Effector CD8-positive, alpha-beta T cell (primary cell): ENCODE data around the gene EED.
A peak's percentile ranks its signal among the peaks of the same experiment; 100 is the strongest.
"Not testable (repeated sequence)": the region's sequence is repeated elsewhere in the genome, so short reads cannot be mapped to it uniquely, and the experiment has no call there.

Source experiments
- DNase-seq: peaks from one replicate; lab custom pipeline; 2025; lab: John Stamatoyannopoulos, UW

EED gene

GRCh38 chr11:86219311-86220193 lies 25.0 kb upstream of the EED start:
- no peak for DNase-seq

GRCh38 chr11:86220653-86221052 lies 23.9 kb upstream of the EED start:
- no peak for DNase-seq

- no peak for DNase-seq
Measured at GRCh38 chr11:86222081-86222480, 22.5 kb upstream of the EED start.

- not testable (repeated sequence) for DNase-seq
Measured at GRCh38 chr11:86224575-86224974, 20.0 kb upstream of the EED start.

GRCh38 chr11:86225344-86225743 lies 19.2 kb upstream of the EED start:
- DNase-seq: not testable (repeated sequence)

GRCh38 chr11:86228269-86229038 lies 16.1 kb upstream of the EED start:
- no peak for DNase-seq

- DNase-seq: not testable (repeated sequence)
Measured at GRCh38 chr11:86229039-86229330, 15.6 kb upstream of the EED start.

- no peak for DNase-seq
Measured at GRCh38 chr11:86230179-86230804, 14.3 kb upstream of the EED start.

GRCh38 chr11:86230921-86231434 lies 13.6 kb upstream of the EED start:
- no peak for DNase-seq

- DNase-seq: no peak
Measured at GRCh38 chr11:86232556-86232955, 12.0 kb upstream of the EED start.

- DNase-seq: no peak
Measured at GRCh38 chr11:86234831-86235461, 9.6 kb upstream of the EED start.

- no peak for DNase-seq
Measured at GRCh38 chr11:86237267-86237804, 7.2 kb upstream of the EED start.

GRCh38 chr11:86240164-86240563 lies 4.4 kb upstream of the EED start:
- no peak for DNase-seq

- DNase-seq: no peak
Measured at GRCh38 chr11:86241956-86242535, 2.5 kb upstream of the EED start.

- DNase-seq: no peak
Measured at GRCh38 chr11:86243396-86243795, 1.2 kb upstream of the EED start.

- peak; percentile 83 for DNase-seq
Measured at GRCh38 chr11:86244063-86244521, 461 bp upstream of the EED start.

- no peak for DNase-seq
Measured at GRCh38 chr11:86245369-86246292, 1.1 kb downstream of the EED start.

GRCh38 chr11:86246293-86246675 lies 1.7 kb downstream of the EED start:
- no peak for DNase-seq

- no peak for DNase-seq
Measured at GRCh38 chr11:86247608-86248007, 3.1 kb downstream of the EED start.

GRCh38 chr11:86248609-86249008 lies 4.1 kb downstream of the EED start:
- DNase-seq: no peak
